NB4 (cell line): ENCODE results near the gene DNAJA4.

ENCODE experiments used
- DNase-seq: peaks from one replicate; pipeline ENCODE4 v3.0.0; 2010; ENCODE audit warnings: low read depth
- H3K4me3 ChIP-seq: one replicate; pipeline ENCODE4 v1.5.1; 2011; ENCODE audit warnings: mild to moderate bottlenecking, low read depth, low read length, moderate library complexity
- MAX ChIP-seq: IDR thresholded peaks from 2 replicates; pipeline ENCODE4 v1.6.1; 2011; ENCODE audit warnings: low read depth, low read length
- MYC ChIP-seq: IDR thresholded peaks from 2 replicates; pipeline ENCODE4 v1.6.1; 2011; ENCODE audit warnings: low read depth, low read length
- POLR2A ChIP-seq: IDR thresholded peaks from 2 replicates; pipeline ENCODE4 v1.6.1; 2011; ENCODE audit warnings: mild to moderate bottlenecking; ENCODE audit not compliant: insufficient read length; ENCODE audit errors: extremely low read depth
- TF ChIP-seq, protein P1 (sequence below): IDR thresholded peaks from one replicate; pipeline ENCODE4 v1.5.1; 2012; ENCODE audit warnings: low read depth, low read length

DNAJA4 gene

GRCh38 chr15:78264304-78265136 lies at the start of gene DNAJA4:
Gene DNAJA4 (plus strand): TSS chr15:78264562. CDS start chr15:78264764, 202 bp downstream.
- no peak for DNase-seq
- TF ChIP-seq MYC: no peak
- TF ChIP-seq, protein P1, sequence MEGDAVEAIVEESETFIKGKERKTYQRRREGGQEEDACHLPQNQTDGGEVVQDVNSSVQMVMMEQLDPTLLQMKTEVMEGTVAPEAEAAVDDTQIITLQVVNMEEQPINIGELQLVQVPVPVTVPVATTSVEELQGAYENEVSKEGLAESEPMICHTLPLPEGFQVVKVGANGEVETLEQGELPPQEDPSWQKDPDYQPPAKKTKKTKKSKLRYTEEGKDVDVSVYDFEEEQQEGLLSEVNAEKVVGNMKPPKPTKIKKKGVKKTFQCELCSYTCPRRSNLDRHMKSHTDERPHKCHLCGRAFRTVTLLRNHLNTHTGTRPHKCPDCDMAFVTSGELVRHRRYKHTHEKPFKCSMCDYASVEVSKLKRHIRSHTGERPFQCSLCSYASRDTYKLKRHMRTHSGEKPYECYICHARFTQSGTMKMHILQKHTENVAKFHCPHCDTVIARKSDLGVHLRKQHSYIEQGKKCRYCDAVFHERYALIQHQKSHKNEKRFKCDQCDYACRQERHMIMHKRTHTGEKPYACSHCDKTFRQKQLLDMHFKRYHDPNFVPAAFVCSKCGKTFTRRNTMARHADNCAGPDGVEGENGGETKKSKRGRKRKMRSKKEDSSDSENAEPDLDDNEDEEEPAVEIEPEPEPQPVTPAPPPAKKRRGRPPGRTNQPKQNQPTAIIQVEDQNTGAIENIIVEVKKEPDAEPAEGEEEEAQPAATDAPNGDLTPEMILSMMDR: no peak
- no peak for TF ChIP-seq POLR2A
- TF ChIP-seq MAX: no peak
- H3K4me3 ChIP-seq: no peak within 1 kb of the TSS

- TF ChIP-seq MYC (no peak), MAX (no peak), POLR2A (no peak)
- TF ChIP-seq, protein P1: no peak
- no peak for DNase-seq
- no peak overlapping the region for H3K4me3 ChIP-seq
Measured at GRCh38 chr15:78216276-78217104, 47.9 kb upstream of the DNAJA4 start.

DNA sequence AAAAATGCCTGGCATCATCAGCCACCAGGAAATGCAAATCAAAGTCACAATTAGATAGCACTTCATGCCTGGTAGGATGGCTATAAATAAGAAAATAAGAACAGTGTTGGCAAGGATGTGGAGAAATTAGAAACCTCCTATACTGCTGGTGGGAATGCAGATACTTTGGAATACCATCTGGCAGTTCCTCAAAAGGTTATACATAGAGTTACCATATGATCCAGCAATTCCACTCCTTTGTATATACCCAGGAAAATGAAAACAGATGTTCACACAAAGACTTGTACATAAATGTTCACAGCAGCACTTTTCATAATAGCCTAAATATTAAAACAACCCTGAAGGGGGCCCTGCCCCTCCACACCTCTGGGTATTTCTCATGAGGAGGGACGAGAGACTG lies 43.6 kb upstream of the DNAJA4 start:
- no peak for DNase-seq
- no peak overlapping the region for H3K4me3 ChIP-seq
- TF ChIP-seq, protein P1: no peak
- no peak for TF ChIP-seq MAX
- no peak for TF ChIP-seq POLR2A
- no peak for TF ChIP-seq MYC

DNA sequence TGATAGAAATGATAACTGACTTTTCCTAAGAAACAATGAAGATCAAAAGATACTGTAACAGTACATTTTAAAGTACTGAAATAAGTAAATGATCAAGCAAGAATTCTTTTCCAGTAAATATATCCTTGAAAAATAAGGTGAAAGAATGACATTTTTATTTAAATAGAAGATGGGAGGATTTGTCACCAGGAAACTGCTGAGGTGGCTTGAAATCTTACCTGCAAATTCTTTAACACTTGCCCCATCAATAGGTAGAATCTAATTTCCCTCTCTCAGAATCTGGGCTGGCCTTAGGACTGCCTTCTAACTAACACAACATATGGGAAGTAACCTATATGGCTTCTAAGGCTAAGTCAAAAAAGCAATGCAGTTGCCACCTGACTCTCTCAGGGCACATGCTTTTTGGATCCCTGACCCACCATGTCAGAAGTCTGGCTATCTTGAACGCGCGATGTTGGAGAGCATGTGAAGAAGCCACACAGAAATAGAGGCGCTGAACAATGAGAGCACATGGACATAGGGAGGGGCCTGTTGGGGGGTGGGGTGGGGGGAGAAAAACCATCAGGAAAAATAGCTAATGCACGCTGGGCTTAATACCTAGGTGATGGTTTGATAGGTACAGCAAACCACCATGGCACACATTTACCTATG lies 41.5 kb upstream of the DNAJA4 start:
- no peak for DNase-seq
- TF ChIP-seq MAX: no peak
- TF ChIP-seq, protein P1: no peak
- TF ChIP-seq POLR2A: no peak
- no peak for TF ChIP-seq MYC
- H3K4me3 ChIP-seq: no peak overlapping the region

- TF ChIP-seq, protein P1: no peak
- TF ChIP-seq MYC (no peak), MAX (no peak), POLR2A (no peak)
- DNase-seq: no peak
- H3K4me3 ChIP-seq: no peak overlapping the region
Measured at GRCh38 chr15:78223396-78224022, 40.9 kb upstream of the DNAJA4 start.
